Dendritic cell treated with granulocyte-macrophage colony-stimulating factor and Interleukin-4, amounts not matched to agents 40 ng/mL and 50 ng/mL, for 4 days (primary cell): ENCODE results near the gene CHST11.

Experiments used
- H3K27ac Mint-ChIP-seq: one replicate; pipeline ENCODE4 v1.8.0; 2022; ENCODE audit warnings: mild to moderate bottlenecking, mixed read lengths
- H3K27me3 Mint-ChIP-seq: one replicate; pipeline ENCODE4 v1.8.0; 2022; ENCODE audit warnings: mild to moderate bottlenecking, mixed read lengths
- H3K36me3 Mint-ChIP-seq: one replicate; pipeline ENCODE4 v1.8.0; 2022; ENCODE audit warnings: low read depth, mixed read lengths
- H3K4me1 Mint-ChIP-seq: one replicate; pipeline ENCODE4 v1.8.0; 2022; ENCODE audit warnings: low read depth, mixed read lengths
- H3K4me3 Mint-ChIP-seq: one replicate; pipeline ENCODE4 v1.8.0; 2022; ENCODE audit warnings: mild to moderate bottlenecking, moderate library complexity, mixed read lengths
- H3K9me3 Mint-ChIP-seq: one replicate; pipeline ENCODE4 v1.8.0; 2022; ENCODE audit warnings: mixed read lengths
- intact Hi-C: fragments of 100-400 bp; cut with micrococcal nuclease; formaldehyde crosslinking; loops from one replicate; pipeline ENCODE4 v1.15.0; 2022

Gene CHST11

GRCh38 chr12:104719700-104720338 is 263.1 kb downstream of the CHST11 start:
- peak overlapping the region; percentile 72 for H3K4me3 Mint-ChIP-seq
- H3K27ac Mint-ChIP-seq = peak overlapping the region; percentile 94
- H3K36me3 Mint-ChIP-seq = peaks cover 33% of the 10 kb centered on the region
- H3K9me3 Mint-ChIP-seq = no peaks in the 10 kb centered on the region
- peaks cover 55% of the 10 kb centered on the region for H3K4me1 Mint-ChIP-seq
- intact Hi-C loops = loop anchor here (10.0 kb wide), 1 partner anchor 335 kb away; no protein-coding TSS in a partner anchor
- no peaks in the 10 kb centered on the region for H3K27me3 Mint-ChIP-seq

GRCh38 chr12:104720339-104721038 is 263.7 kb downstream of the CHST11 start:
- Mint-ChIP-seq H3K27ac (peak overlapping the region; percentile 94), H3K4me3 (peak overlapping the region; percentile 72), H3K9me3 (no peaks in the 10 kb centered on the region), H3K27me3 (no peaks in the 10 kb centered on the region), H3K4me1 (peaks cover 62% of the 10 kb centered on the region), H3K36me3 (peaks cover 39% of the 10 kb centered on the region)
- intact Hi-C loops = loop anchor here (10.0 kb wide), 1 partner anchor 336 kb away; no protein-coding TSS in a partner anchor

GRCh38 chr12:104721039-104721405 is 264.3 kb downstream of the CHST11 start:
- Mint-ChIP-seq H3K36me3 (peaks cover 39% of the 10 kb centered on the region), H3K4me1 (peaks cover 67% of the 10 kb centered on the region), H3K27me3 (no peaks in the 10 kb centered on the region), H3K9me3 (no peaks in the 10 kb centered on the region), H3K27ac (peak overlapping the region; percentile 94), H3K4me3 (peak overlapping the region; percentile 72)
- intact Hi-C loops = loop anchor here (10.0 kb wide), 1 partner anchor 336 kb away; no protein-coding TSS in a partner anchor

GRCh38 chr12:104721936-104722335 is 265.2 kb downstream of the CHST11 start:
- H3K9me3 Mint-ChIP-seq = no peaks in the 10 kb centered on the region
- H3K27ac Mint-ChIP-seq = no peak overlapping the region
- peaks cover 36% of the 10 kb centered on the region for H3K36me3 Mint-ChIP-seq
- no peaks in the 10 kb centered on the region for H3K27me3 Mint-ChIP-seq
- intact Hi-C loops = loop anchor here (10.0 kb wide), 1 partner anchor 337 kb away; no protein-coding TSS in a partner anchor
- H3K4me1 Mint-ChIP-seq = peaks cover 75% of the 10 kb centered on the region
- H3K4me3 Mint-ChIP-seq = no peak overlapping the region

GRCh38 chr12:104722601-104723534 is 266.1 kb downstream of the CHST11 start:
- intact Hi-C loops = loop anchor here (10.0 kb wide), 1 partner anchor 338 kb away; no protein-coding TSS in a partner anchor
- H3K4me1 Mint-ChIP-seq = peaks cover 84% of the 10 kb centered on the region

GRCh38 chr12:104723895-104724294 is 267.1 kb downstream of the CHST11 start:
- Mint-ChIP-seq H3K27me3 (no peaks in the 10 kb centered on the region), H3K9me3 (no peaks in the 10 kb centered on the region), H3K4me3 (no peak overlapping the region), H3K27ac (peak overlapping the region; percentile 10), H3K4me1 (peaks cover 87% of the 10 kb centered on the region), H3K36me3 (peaks cover 36% of the 10 kb centered on the region)
- intact Hi-C loops = loop anchor here (10.0 kb wide), 1 partner anchor 339 kb away; no protein-coding TSS in a partner anchor

More at GRCh38 chr12:104722601-104723534, 266.1 kb downstream of the CHST11 start:
- Mint-ChIP-seq H3K36me3 (peaks cover 36% of the 10 kb centered on the region), H3K27ac (no peak overlapping the region), H3K27me3 (no peaks in the 10 kb centered on the region), H3K9me3 (no peaks in the 10 kb centered on the region), H3K4me3 (no peak overlapping the region)

- H3K4me1 Mint-ChIP-seq = peaks cover 87% of the 10 kb centered on the region
- no peak overlapping the region for H3K27ac Mint-ChIP-seq
Observed at GRCh38 chr12:104724992-104725585, 268.3 kb downstream of the CHST11 start.

GRCh38 chr12:104725610-104726009 is 268.9 kb downstream of the CHST11 start:
- H3K4me1 Mint-ChIP-seq = peaks cover 84% of the 10 kb centered on the region
- no peak overlapping the region for H3K4me3 Mint-ChIP-seq
- no peaks in the 10 kb centered on the region for H3K27me3 Mint-ChIP-seq
- intact Hi-C loops = loop anchor here (10.0 kb wide), 1 partner anchor 341 kb away; no protein-coding TSS in a partner anchor
- H3K27ac Mint-ChIP-seq = no peak overlapping the region
- H3K9me3 Mint-ChIP-seq = no peaks in the 10 kb centered on the region
- H3K36me3 Mint-ChIP-seq = peaks cover 53% of the 10 kb centered on the region

More at GRCh38 chr12:104724992-104725585, 268.3 kb downstream of the CHST11 start:
- intact Hi-C loops = loop anchor here (10.0 kb wide), 1 partner anchor 340 kb away; no protein-coding TSS in a partner anchor
- Mint-ChIP-seq H3K27me3 (no peaks in the 10 kb centered on the region), H3K36me3 (peaks cover 48% of the 10 kb centered on the region), H3K4me3 (no peak overlapping the region), H3K9me3 (no peaks in the 10 kb centered on the region)

GRCh38 chr12:104727726-104728465 is 271.1 kb downstream of the CHST11 start:
- Mint-ChIP-seq H3K4me1 (peaks cover 78% of the 10 kb centered on the region), H3K27ac (peak overlapping the region; percentile 61)
- intact Hi-C loops = loop anchor here (10.0 kb wide), 1 partner anchor 343 kb away; no protein-coding TSS in a partner anchor

GRCh38 chr12:104729091-104729490 is 272.3 kb downstream of the CHST11 start:
- no peak overlapping the region for H3K4me3 Mint-ChIP-seq
- H3K36me3 Mint-ChIP-seq = peaks cover 49% of the 10 kb centered on the region
- H3K27ac Mint-ChIP-seq = peak overlapping the region; percentile 61
- intact Hi-C loops = loop anchor here (10.0 kb wide), 1 partner anchor 344 kb away; no protein-coding TSS in a partner anchor
- no peaks in the 10 kb centered on the region for H3K9me3 Mint-ChIP-seq
- peaks cover 72% of the 10 kb centered on the region for H3K4me1 Mint-ChIP-seq
- no peaks in the 10 kb centered on the region for H3K27me3 Mint-ChIP-seq

More at GRCh38 chr12:104727726-104728465, 271.1 kb downstream of the CHST11 start:
- H3K9me3 Mint-ChIP-seq = no peaks in the 10 kb centered on the region
- no peak overlapping the region for H3K4me3 Mint-ChIP-seq
- no peaks in the 10 kb centered on the region for H3K27me3 Mint-ChIP-seq
- H3K36me3 Mint-ChIP-seq = peaks cover 56% of the 10 kb centered on the region

GRCh38 chr12:104729610-104730446 is 273.1 kb downstream of the CHST11 start:
- Mint-ChIP-seq H3K9me3 (no peaks in the 10 kb centered on the region), H3K27ac (peak overlapping the region; percentile 53), H3K4me1 (peaks cover 73% of the 10 kb centered on the region), H3K36me3 (peaks cover 45% of the 10 kb centered on the region), H3K4me3 (no peak overlapping the region), H3K27me3 (no peaks in the 10 kb centered on the region)
- intact Hi-C loops = loop anchor here (5.0 to 10.0 kb wide), 2 partner anchors 322 to 345 kb away; no protein-coding TSS in a partner anchor

- intact Hi-C loops = loop anchor here (5.0 kb wide), 1 partner anchor 322 kb away; no protein-coding TSS in a partner anchor
- peaks cover 73% of the 10 kb centered on the region for H3K4me1 Mint-ChIP-seq
- no peaks in the 10 kb centered on the region for H3K9me3 Mint-ChIP-seq
- H3K4me3 Mint-ChIP-seq = no peak overlapping the region
- H3K36me3 Mint-ChIP-seq = peaks cover 44% of the 10 kb centered on the region
- no peaks in the 10 kb centered on the region for H3K27me3 Mint-ChIP-seq
- no peak overlapping the region for H3K27ac Mint-ChIP-seq
Observed at GRCh38 chr12:104730763-104731162, 274.0 kb downstream of the CHST11 start.
